Measurements from ENCODE around the gene NELFB.
A peak's percentile ranks its signal among the peaks of the same experiment; 100 is the strongest.

Gene NELFB

GRCh38 chr9:137275588-137276472 is 20.7 kb downstream of the NELFB start:
- TF ChIP-seq CTCF (IDR thresholded peaks at IDR 0.05; ENCODE audit: borderline replicate concordance, insufficient read depth, low read depth, low read length) = no peak
- H3K4me3 ChIP-seq (ENCODE audit: low read depth, low read length) = no peak overlapping the region

- TF ChIP-seq CTCF (IDR thresholded peaks at IDR 0.05; ENCODE audit: borderline replicate concordance, insufficient read depth, low read depth, low read length) = no peak
- H3K4me3 ChIP-seq (ENCODE audit: low read depth, low read length) = peak overlapping the region; percentile 68
Observed at GRCh38 chr9:137276473-137277328, 21.6 kb downstream of the NELFB start.

GRCh38 chr9:137277329-137278041 is 22.4 kb downstream of the NELFB start, which contains the start of gene TOR4A:
TSS of gene TOR4A (plus strand) at chr9:137277726. CDS start at chr9:137278690, 964 bp downstream.
- 0 out of 2 replicates have a peak, but pooled peaks have one; percentile 5 for TF ChIP-seq CTCF (IDR thresholded peaks at IDR 0.05; ENCODE audit: borderline replicate concordance, insufficient read depth, low read depth, low read length)
- H3K4me3 ChIP-seq (ENCODE audit: low read depth, low read length) = peak within 1 kb of the TSS; percentile 68

- peak overlapping the region; percentile 68 for H3K4me3 ChIP-seq (ENCODE audit: low read depth, low read length)
- no peak for TF ChIP-seq CTCF (IDR thresholded peaks at IDR 0.05; ENCODE audit: borderline replicate concordance, insufficient read depth, low read depth, low read length)
Observed at GRCh38 chr9:137278061-137278701, 23.1 kb downstream of the NELFB start.

GRCh38 chr9:137278721-137279711 is 23.9 kb downstream of the NELFB start:
- no peak overlapping the region for H3K4me3 ChIP-seq (ENCODE audit: low read depth, low read length)

More at GRCh38 chr9:137278721-137279711, 23.9 kb downstream of the NELFB start:
- TF ChIP-seq CTCF (IDR thresholded peaks at IDR 0.05; ENCODE audit: borderline replicate concordance, insufficient read depth, low read depth, low read length) = no peak

Measured in GM12875 (cell line).